ENCODE results near the gene SAMD4A.

The SAMD4A gene

GRCh38 chr14:54567224-54567638 lies 303 bp downstream of the SAMD4A start:
- peak; percentile 58 for DNase-seq

- DNase-seq, result peak; percentile 48
Measured at GRCh38 chr14:54567639-54568561, 972 bp downstream of the SAMD4A start.

- DNase-seq, result peak; percentile 54
Measured at GRCh38 chr14:54568821-54569595, 2.1 kb downstream of the SAMD4A start.

GRCh38 chr14:54570047-54570446 lies 3.1 kb downstream of the SAMD4A start:
- no peak for DNase-seq

GRCh38 chr14:54570631-54571415 lies 3.9 kb downstream of the SAMD4A start:
- peak; percentile 84 for DNase-seq

- DNase-seq, result peak; percentile 41
Measured at GRCh38 chr14:54572316-54572715, 5.4 kb downstream of the SAMD4A start.

- no peak for DNase-seq
Measured at GRCh38 chr14:54574528-54574927, 7.6 kb downstream of the SAMD4A start.

- no peak for DNase-seq
Measured at GRCh38 chr14:54577494-54577893, 10.6 kb downstream of the SAMD4A start.

GRCh38 chr14:54577977-54578376 lies 11.0 kb downstream of the SAMD4A start:
- DNase-seq, result peak; percentile 82

GRCh38 chr14:54579621-54580020 lies 12.7 kb downstream of the SAMD4A start:
- DNase-seq, result peak; percentile 68

- DNase-seq, result no peak
Measured at GRCh38 chr14:54580933-54581332, 14.0 kb downstream of the SAMD4A start.

- DNase-seq, result no peak
Measured at GRCh38 chr14:54582334-54582733, 15.4 kb downstream of the SAMD4A start.

GRCh38 chr14:54584097-54584496 lies 17.2 kb downstream of the SAMD4A start:
- DNase-seq, result no peak

- DNase-seq, result no peak
Measured at GRCh38 chr14:54585214-54585613, 18.3 kb downstream of the SAMD4A start.

GRCh38 chr14:54589076-54589475 lies 22.1 kb downstream of the SAMD4A start:
- peak; percentile 86 for DNase-seq

- peak; percentile 62 for DNase-seq
Measured at GRCh38 chr14:54589843-54590242, 22.9 kb downstream of the SAMD4A start.

- DNase-seq, result no peak
Measured at GRCh38 chr14:54590481-54590880, 23.6 kb downstream of the SAMD4A start.

- DNase-seq, result no peak
Measured at GRCh38 chr14:54591461-54591860, 24.5 kb downstream of the SAMD4A start.

- no peak for DNase-seq
Measured at GRCh38 chr14:54591866-54592265, 24.9 kb downstream of the SAMD4A start.

GRCh38 chr14:54593860-54594259 lies 26.9 kb downstream of the SAMD4A start:
- DNase-seq, result no peak

GRCh38 chr14:54594537-54594936 lies 27.6 kb downstream of the SAMD4A start:
- DNase-seq, result peak; percentile 75

GRCh38 chr14:54597795-54598443 lies 31.0 kb downstream of the SAMD4A start:
- DNase-seq, result peak; percentile 78

Data from fibroblast of skin of scalp (primary cell).